HepG2 (cell line): Measurements from ENCODE around the gene METAP1D. TPM values are rescaled to one million over a fixed set of nuclear protein-coding genes. Genes with fewer than 3 reads are reported as not detected.
A peak's percentile ranks its signal among the peaks of the same experiment; 100 is the strongest.

Experiments
- ARID5B ChIP-seq: IDR thresholded peaks from 2 replicates; pipeline ENCODE4 v1.4.0; 2020; ENCODE audit warnings: mild to moderate bottlenecking, missing genetic modification reagents
- BORCS8-MEF2B ChIP-seq: sonication (generic); formaldehyde crosslinking; IDR thresholded peaks from 2 replicates; pipeline ENCODE4 v1.8.0; 2022; ENCODE audit warnings: mild to moderate bottlenecking, missing genetic modification reagents
- CBX5 ChIP-seq: sonication (generic); formaldehyde crosslinking; IDR thresholded peaks from 2 replicates; pipeline ENCODE4 v1.4.0; 2020; ENCODE audit warnings: missing genetic modification reagents, borderline replicate concordance
- GATAD2A ChIP-seq: IDR thresholded peaks from 2 replicates; pipeline ENCODE4 v1.6.1; 2016
- SALL1 ChIP-seq: sonication (generic); formaldehyde crosslinking; IDR thresholded peaks from 2 replicates; pipeline ENCODE4 v1.8.0; 2022; ENCODE audit warnings: mild to moderate bottlenecking, missing genetic modification reagents
- SNRNP70 ChIP-seq: fragments of 200-400 bp; formaldehyde crosslinking; IDR thresholded peaks from 2 replicates; pipeline ENCODE4 v1.6.1; 2017; ENCODE audit warnings: mild to moderate bottlenecking, low read depth, low read length, moderate library complexity
- SOX6 ChIP-seq, 2 experiments: fragments of 450-650 bp in 1 of 2; sonication (generic) in 1 of 2; formaldehyde crosslinking in 1 of 2; IDR thresholded peaks; 2 replicates each; pipeline versions ENCODE4 v1.4.0 to v1.6.1; 2017 to 2020; ENCODE audit warnings: antibody characterized with exemption in 1 of 2, mild to moderate bottlenecking in 1 of 2, missing genetic modification reagents in 1 of 2
- ZBTB33 ChIP-seq: sonication (generic); formaldehyde crosslinking; IDR thresholded peaks from 2 replicates; pipeline ENCODE4 v1.4.0; 2020; ENCODE audit warnings: missing genetic modification reagents
- ZNF576 ChIP-seq: sonication (generic); formaldehyde crosslinking; IDR thresholded peaks from 2 replicates; pipeline ENCODE4 v1.4.0; 2020; ENCODE audit warnings: mild to moderate bottlenecking, missing genetic modification reagents
- ZNF678 ChIP-seq: sonication (generic); formaldehyde crosslinking; IDR thresholded peaks from 2 replicates; pipeline ENCODE4 v1.4.0; 2020; ENCODE audit warnings: mild to moderate bottlenecking, missing genetic modification reagents
- polyA plus RNA-seq, 8 experiments: library from polyadenylated mRNA; depleted of rRNA in 3 of 8; stranded (reverse) in 7 of 8; unstranded in 1 of 8; fragments of >200 nt; fragmentation: Illumina TruSeq in 4 of 8; extraction: Trizol in 4 of 8; gene quantifications; 2 replicates each; pipeline versions ENCODE4 v1.2.1 to v1.2.3, GENCODE V29; 2011 to 2016; ENCODE audit warnings: low read depth in 4 of 8, missing spikeins in 1 of 8, mixed read lengths in 1 of 8; ENCODE audit not compliant: insufficient read depth in 1 of 8
- total RNA-seq, 5 experiments: library from RNA; depleted of rRNA; stranded (reverse); fragments of >200 nt; fragmentation: Illumina TruSeq; extraction: Trizol; gene quantifications; 2 replicates each; pipeline ENCODE4 v1.2.3, GENCODE V29; 2016; ENCODE audit warnings: low read depth in 1 of 5
- TF ChIP-seq, protein P1 (sequence below): sonication (generic); formaldehyde crosslinking; IDR thresholded peaks from 2 replicates; pipeline ENCODE4 v1.5.1; 2020; ENCODE audit warnings: mild to moderate bottlenecking, missing genetic modification reagents
- TF ChIP-seq, protein P2 (sequence below): sonication (generic); formaldehyde crosslinking; IDR thresholded peaks from 2 replicates; pipeline ENCODE4 v1.4.0; 2020; ENCODE audit warnings: missing genetic modification reagents, low read depth, mild to moderate bottlenecking, borderline replicate concordance
- TF ChIP-seq, protein P3 (sequence below): IDR thresholded peaks from 2 replicates; pipeline ENCODE4 v1.6.1; 2016; ENCODE audit warnings: mild to moderate bottlenecking

Gene METAP1D
- total and polyA plus RNA-seq, 2 of the 13 experiments (the other 11 are each of a cell fraction or from before 2014, with no cell fraction given), result 14.7 to 21.6 TPM

- TF ChIP-seq, protein P1, sequence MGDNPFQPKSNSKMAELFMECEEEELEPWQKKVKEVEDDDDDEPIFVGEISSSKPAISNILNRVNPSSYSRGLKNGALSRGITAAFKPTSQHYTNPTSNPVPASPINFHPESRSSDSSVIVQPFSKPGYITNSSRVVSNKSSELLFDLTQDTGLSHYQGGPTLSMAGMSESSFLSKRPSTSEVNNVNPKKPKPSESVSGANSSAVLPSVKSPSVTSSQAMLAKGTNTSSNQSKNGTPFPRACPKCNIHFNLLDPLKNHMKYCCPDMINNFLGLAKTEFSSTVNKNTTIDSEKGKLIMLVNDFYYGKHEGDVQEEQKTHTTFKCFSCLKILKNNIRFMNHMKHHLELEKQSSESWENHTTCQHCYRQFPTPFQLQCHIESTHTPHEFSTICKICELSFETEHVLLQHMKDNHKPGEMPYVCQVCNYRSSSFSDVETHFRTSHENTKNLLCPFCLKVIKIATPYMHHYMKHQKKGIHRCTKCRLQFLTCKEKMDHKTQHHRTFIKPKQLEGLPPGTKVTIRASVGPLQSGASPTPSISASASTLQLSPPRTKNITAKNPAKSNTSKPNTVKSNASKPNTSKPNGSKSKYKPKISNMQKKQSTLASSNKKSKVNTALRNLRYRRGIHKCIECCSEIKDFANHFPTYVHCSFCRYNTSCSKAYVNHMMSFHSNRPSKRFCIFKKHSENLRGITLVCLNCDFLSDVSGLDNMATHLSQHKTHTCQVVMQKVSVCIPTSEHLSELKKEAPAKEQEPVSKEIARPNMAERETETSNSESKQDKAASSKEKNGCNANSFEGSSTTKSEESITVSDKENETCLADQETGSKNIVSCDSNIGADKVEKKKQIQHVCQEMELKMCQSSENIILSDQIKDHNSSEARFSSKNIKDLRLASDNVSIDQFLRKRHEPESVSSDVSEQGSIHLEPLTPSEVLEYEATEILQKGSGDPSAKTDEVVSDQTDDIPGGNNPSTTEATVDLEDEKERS (CRISPR knock-in tag), result no peak
- TF ChIP-seq, protein P2, sequence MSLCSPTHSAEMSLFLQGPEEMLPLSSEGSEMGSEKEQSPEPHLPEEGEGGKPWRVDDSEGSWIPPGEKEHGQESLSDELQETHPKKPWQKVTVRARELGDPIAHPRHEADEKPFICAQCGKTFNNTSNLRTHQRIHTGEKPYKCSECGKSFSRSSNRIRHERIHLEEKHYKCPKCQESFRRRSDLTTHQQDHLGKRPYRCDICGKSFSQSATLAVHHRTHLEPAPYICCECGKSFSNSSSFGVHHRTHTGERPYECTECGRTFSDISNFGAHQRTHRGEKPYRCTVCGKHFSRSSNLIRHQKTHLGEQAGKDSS (CRISPR knock-in tag), result peak; percentile 86; the same call in 1 of the 2 replicates
- TF ChIP-seq SALL1 (CRISPR knock-in tag) (peak; percentile 86), SNRNP70 (no peak), ZNF576 (CRISPR knock-in tag) (0 out of 2 replicates have a peak, but pooled peaks have one; percentile 29), SOX6 (IDR thresholded peaks at IDR 0.05) (no peak), SOX6 (CRISPR knock-in tag; IDR thresholded peaks at IDR 0.05) (peak; percentile 43; the same call in 1 of the 2 replicates), ZBTB33 (CRISPR knock-in tag) (peak; percentile 55), ARID5B (CRISPR knock-in tag) (peak; percentile 71; the same call in 1 of the 2 replicates), CBX5 (CRISPR knock-in tag) (peak; percentile 70; the same call in 1 of the 2 replicates), ZNF678 (no peak), GATAD2A (CRISPR knock-in tag) (peak; percentile 76), BORCS8-MEF2B (0 out of 2 replicates have a peak, but pooled peaks have one; percentile 52)
- TF ChIP-seq, protein P3, sequence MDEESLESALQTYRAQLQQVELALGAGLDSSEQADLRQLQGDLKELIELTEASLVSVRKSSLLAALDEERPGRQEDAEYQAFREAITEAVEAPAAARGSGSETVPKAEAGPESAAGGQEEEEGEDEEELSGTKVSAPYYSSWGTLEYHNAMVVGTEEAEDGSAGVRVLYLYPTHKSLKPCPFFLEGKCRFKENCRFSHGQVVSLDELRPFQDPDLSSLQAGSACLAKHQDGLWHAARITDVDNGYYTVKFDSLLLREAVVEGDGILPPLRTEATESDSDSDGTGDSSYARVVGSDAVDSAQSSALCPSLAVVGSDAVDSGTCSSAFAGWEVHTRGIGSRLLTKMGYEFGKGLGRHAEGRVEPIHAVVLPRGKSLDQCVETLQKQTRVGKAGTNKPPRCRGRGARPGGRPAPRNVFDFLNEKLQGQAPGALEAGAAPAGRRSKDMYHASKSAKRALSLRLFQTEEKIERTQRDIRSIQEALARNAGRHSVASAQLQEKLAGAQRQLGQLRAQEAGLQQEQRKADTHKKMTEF (CRISPR knock-in tag), result 0 out of 2 replicates have a peak, but pooled peaks have one; percentile 57
Measured at GRCh38 chr2:172103471-172104272, 103.9 kb downstream of the METAP1D start (continued).
